ENCODE results near the gene KIAA1549. TPM values are rescaled to one million over a fixed set of nuclear protein-coding genes. Genes with fewer than 3 reads are reported as not detected.

KIAA1549 gene
- total RNA-seq, 1 donor from 2014 or later = 28.4 TPM

DNA sequence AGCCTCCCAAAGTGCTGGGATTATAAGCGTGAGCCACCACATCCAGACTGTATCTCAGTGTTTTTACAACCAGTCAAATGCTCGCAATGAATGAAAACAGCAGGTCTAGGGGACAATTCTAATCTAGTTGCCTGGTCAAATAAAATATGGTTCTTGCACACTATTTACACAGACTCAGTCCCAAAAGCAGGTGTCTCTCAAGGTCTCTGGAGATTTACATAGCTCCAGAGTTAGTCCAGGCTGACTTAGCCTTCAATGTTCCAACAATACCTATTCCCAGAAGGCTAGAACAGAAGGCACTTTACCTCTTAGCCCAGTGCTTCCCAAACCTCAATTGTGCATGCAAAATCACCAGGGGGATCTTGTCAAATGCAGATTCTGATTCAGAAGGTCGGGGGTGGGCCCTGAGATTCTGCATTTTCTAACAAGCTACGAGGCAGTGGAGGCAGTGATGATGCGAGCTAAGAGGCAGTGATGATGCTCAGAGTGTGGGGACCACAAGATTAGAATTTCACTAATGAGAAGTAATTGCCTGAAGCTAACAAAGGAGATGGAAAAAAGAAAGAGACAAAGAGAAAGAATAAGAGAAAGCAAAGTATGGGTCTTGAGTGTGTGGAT lies 6.4 kb downstream of the KIAA1549 start:
- DNase-seq = no peak

DNA sequence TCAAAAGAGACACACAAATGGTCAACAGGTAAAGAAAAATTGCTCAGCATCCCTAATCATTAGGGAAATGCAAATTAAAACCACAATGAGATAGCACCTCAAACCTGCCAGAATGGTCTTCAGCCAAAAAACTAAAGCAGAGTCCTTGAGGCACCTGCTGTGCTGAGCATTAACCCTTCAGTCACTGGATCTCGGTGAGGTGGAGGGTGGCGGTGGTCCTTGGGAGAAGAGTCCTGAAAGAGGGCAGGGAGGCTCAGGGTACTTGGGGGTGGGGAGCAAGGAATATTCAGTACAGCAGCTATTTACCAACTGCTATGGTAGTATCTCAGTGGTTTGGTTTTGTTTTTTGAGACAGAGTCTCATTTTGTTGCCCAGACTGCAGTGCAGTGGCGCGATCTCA lies 7.1 kb downstream of the KIAA1549 start:
- DNase-seq = no peak

DNA sequence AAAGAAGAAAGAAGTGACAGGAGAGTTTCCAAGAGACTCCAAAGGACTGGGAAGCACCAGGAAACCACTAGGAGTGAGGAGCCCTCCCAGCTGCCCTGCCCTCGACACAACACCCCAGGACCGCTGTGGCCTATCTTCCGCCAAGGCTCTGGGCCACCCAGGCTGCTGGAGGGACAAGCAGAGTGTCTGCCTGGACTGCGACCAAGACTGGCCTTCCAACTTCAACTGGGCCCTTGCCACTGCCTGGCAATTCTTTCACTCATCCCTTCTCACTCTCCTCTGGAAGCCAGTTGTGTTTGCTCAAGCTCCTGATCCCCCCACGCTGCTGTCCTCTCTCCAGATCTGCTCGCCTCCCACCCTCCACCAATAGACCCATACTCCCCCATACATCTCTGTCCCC lies 10.2 kb downstream of the KIAA1549 start:
- no peak for DNase-seq

DNA sequence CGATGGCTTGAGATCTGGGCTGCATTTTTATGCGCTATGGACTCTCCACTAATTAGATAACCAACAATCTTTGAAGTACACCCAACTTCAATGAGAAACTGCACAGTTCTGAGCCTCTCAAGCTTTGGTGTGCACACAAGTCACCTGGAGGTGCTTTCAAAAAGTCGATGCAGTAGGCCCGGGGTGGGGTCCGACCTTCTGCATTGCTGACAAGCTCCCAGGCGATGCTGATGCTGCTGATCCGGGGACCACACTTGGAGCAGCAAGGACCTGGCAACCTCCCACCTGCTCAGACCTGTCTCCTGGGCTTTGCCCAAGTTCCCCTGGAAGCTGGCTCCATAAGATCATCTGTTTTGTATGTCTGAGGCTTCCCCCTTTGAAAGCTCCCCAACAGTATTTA lies 10.7 kb downstream of the KIAA1549 start:
- DNase-seq = no peak

DNA sequence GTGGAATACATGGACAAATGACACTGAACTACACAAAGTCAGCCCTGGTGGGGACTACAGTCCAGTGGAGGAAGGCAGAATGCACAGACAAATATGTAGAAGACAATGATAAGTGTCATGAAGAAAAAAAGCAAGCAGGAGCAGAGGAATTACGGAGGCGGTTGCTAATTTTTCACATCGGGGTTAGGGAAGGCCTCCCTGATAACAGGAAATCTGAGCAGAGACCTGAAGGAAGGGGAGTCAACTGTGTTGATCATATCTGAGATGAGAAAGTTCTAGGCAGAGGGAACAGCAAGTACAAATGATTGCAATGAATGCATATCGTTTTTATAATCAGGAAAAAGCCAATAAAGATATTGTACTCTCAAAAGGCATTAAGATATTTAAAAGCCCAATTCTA lies 14.0 kb downstream of the KIAA1549 start:
- DNase-seq = no peak

DNA sequence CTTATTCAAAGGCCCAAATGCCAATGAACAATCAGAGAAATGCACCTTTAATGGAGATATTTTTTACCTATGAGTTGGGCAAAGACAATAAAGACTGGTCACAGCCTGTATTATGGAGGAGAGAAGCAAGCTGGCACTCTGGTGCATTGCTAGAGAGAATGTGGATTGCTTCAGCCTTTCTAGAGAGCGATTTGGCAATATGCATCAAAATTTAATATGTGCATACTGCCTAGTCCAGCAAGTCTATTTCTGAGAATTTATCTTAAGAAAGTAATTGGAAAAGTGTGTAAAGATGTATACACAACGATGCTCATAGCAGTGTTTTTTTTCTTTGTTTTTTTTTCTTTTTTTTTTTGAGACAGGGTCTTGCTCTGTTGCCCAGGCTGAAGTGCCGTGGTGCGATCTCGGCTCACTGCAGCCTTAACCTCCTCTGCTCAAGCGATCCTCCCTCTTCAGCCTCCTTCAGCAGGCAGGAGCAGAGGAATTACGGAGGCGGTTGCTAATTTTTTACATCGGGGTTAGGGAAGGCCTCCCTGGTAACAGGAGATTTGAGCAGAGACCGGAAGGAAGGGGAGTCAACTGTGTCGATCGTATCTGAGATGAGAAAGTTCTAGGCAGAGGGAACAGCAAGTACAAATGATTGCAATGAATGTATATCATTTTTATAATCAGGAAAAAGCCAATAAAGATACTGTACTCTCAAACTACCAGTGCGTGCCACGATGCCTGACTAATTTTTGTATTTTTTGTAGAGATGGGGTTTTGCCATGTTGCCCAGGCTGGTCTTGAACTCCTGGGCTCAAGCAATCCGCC lies 16.4 kb downstream of the KIAA1549 start:
- DNase-seq = no peak

DNA sequence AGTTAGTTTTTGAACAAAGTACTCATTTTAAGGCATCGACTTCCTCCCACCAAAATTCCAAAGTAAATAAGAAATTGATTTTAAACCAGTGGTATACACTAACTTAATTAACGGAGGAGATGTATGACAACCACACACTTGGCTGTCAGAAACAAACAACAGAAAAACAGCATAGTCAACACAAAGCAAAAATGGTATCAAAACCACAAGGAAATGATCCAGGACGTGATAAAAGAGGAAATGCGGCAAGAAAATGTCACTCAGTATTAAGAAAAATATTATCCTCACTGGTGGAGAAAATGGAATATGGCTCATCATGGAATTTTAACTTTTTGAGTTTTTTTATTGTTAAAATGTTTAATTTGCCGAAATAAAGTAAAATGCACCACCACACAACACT lies 17.5 kb downstream of the KIAA1549 start:
- DNase-seq = no peak

DNA sequence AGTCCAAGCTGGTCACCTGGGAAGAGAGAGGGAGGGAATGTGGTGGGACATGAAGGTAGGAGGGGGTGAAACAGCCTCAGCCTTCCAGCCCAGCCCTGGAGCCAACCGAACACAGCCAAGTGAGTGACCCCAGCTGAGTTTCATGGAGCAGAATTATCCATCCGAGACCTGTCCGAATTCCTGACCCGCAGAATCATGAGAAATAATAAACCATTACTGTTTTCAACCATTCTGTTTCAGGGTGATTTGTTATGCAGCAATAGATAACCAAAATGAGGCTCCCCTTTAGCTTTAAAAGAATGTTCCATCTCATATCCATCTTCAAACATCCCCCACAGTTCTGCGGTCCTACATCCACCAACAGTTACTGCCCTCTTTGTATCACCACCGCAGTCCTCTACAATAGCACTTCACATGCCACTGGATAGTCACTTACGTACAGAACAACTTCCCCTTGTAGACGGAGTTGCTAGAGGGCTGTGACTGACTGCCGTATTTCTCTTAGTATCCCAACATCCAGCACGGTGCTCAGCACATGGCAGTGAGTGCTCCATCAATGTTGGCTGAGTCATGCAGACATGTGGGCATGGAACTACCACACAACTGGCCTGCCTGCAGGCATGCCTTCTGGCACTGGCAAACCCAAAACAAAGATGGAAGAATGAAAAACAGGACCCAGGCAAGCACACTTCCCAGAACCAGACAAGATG lies 18.5 kb downstream of the KIAA1549 start:
- DNase-seq = no peak

DNA sequence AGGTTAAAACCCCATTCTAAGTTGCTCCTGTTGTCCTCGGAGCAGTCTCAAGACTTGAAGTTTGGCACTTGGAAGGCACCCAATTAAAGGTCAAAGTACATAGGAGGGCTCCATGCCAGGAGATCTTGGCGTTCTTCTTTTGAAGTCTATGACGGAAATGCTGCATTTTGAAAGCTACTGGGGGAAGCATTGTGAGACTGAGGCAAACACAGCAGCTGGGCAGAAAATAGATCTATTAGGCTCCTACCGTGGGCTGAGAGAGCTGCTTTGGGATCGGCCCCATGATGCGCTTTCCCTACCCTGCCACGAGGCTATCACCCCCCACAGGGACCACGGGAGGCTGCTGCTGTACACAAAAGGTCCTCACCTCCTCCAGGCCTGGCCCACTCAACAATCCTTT lies 20.0 kb downstream of the KIAA1549 start:
- no peak for DNase-seq

DNA sequence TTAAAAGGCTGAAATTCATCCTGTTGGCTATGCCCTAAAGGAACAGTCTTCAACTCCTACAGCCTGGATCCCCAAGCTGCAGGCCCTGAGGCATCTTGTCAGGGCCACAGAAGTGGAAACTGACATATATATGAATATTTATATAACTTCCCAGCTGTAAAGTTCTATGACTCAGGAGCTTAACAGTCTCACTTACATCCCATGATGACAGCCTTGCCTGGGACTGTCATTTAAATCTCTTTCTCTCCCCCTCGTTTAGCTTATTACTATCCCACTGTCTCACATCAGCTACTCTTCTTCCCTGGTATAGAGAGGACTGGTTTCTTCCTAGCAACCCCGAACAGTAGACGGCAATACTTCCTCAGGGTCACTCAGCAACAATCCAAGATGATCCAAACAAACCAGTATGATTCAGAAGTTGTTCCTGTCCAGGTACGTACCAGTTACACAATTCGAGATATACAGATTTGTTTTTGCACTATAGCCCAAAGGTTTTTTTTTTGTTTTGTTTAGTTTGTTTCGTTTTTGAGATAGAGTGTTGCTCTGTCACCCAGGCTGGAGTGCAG lies 22.7 kb downstream of the KIAA1549 start:
- no peak for DNase-seq

DNA sequence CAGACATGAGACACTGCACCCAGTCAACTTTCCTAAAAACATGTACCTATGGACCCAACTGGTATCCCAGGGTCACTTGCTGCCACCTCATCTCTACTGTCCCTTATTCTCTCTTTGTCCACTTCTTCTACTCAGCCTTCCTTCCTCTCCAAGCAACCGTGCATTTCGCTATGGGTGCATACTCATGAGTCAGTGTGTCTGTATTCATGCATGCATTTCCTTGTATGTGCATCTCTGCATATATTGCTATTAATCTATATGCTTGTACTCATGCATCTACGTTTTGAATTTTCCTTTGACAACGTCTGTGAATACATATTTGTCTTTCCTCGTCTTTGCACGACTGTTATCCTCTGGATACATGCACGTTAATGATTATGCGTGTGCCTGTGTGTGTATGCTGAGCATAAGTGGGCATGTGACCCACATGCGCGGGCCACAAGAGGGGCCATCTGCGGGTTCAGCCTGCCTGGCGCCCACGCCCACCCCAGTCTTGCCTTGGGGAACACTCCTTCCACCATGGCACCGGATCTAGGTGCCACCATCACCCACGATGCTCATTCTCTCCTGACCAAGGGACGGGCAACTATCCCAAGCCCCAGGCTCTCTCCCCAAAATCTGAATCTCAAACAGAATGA lies 23.3 kb downstream of the KIAA1549 start:
- DNase-seq = no peak

DNA sequence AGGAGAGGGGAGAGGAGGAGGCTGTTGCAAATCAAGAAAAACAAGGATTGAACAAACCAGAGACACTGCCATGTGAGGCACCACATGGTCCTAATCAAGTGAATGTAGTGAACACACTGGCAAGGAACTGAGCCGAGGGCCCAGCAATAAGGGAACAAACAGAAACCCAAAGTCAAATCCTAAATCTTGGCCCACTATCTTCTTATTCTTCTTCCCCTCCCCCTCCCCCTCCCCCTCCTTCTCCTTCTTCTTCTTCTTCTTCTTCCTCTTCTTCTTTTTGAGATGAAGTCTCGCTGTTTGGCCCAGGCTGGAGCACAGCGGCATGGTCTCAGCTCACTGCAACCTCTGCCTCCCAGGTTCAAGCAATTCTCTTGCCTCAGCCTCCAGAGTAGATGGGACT lies 24.0 kb downstream of the KIAA1549 start:
- DNase-seq = no peak

DNA sequence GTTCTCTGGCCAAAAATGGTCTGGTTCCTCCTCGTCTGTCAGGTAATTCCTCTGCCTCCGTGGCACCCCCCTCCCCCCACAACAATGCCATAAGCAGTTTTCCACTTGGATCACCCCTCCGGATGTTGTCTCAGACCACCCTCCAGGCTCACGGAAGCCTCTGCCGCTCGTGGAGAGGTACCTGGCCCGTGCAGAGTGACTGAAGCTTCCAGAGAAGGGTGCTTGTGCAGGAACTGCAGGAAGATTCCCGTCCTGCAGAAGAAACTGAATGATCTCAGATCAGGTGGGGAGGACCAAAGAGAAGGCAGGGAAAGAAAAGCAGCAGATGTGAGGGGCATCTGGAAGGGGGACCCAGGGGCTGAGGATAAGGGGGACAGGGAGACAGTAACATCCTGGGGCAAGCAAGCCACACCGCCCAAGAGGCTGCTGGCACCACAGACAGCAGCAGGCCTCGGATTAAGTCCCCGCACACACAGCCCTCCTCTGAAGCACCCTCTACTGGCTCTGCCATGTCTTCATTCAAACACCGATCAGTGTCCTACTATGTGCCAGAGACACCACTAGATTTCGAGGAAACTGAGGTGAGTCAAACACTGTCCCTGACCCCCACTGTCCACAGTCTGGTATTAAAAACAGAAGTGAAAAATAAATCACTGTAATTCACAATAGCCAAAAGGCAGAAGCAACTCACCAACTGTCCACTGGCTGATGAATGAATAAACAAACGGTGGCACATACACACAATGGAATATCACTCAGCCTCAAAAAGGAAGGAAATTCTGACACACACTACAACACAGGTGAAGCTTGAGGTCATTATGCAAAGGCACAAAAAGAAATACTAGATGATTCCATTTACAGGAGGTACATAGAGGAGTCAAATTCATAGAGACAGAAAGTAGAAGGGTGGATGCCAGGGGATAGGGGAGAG lies 26.4 kb downstream of the KIAA1549 start:
- DNase-seq = no peak

DNA sequence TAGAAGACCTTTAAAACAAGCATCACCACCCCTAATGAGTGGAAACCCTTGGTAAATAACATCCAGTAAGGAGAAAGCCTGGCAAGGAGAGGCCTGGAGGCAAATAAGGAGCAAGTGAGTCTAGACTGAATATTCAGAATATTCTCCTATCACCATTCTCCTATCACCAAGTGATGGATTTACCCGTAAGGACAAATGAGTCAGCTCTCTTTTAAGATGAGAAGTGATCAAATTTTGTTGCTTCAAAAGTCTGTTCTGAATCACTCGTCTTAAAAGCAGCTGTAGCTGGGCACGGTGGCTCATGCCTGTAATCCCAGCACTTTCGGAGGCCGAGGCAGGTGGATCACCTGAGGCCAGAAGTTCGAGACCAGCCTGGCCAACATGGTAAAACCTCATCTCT lies 28.4 kb downstream of the KIAA1549 start:
- DNase-seq = no peak

DNA sequence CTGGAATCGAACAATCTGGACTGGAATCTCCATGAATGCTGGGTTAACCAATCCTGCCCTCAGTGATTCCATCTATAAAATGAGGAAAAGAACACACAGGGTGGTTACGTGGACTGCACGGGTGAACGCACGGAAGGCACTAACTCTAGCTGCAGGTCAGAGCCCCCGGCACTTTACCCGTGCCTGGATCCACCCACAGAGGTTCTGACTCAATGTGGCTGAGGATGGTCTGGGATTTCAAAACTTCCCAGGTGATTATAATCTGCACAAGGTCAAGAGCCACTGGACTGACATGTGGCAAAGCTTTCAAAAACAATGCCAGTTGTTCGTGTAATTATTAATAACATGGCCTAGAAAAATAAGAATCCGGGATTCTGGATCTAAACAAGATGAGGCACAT lies 29.2 kb downstream of the KIAA1549 start:
- no peak for DNase-seq

DNA sequence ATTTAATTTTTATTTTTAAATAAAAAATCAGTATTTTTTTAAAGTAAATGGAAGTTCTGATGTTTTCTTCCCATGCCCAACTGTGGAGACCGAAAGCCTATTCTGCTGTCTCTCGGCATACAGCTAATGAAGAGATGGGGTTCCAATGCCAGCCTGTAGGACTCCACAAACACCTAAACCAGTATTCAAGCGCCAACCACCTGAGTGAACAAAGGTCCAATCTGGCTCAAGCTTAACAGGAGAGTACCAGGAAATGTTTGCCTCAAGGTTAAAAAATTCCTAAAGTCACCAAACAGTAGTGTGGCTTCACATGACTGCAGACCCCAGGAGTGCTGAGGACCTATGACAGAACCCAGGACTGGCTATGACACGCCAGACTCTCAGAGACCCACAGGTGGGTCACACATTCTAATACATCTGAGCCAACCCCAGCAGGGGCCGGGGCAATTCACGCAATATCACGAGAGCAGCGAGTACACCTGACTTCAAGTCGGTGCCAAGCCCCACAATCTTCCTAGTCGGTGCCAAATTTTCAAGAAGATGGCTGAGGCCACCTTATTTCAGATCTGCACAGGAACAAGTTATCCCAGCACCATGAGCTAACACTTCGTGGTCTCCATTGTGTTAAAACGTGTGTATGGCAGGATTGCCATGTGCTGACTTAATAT lies 31.6 kb downstream of the KIAA1549 start:
- DNase-seq = no peak

DNA sequence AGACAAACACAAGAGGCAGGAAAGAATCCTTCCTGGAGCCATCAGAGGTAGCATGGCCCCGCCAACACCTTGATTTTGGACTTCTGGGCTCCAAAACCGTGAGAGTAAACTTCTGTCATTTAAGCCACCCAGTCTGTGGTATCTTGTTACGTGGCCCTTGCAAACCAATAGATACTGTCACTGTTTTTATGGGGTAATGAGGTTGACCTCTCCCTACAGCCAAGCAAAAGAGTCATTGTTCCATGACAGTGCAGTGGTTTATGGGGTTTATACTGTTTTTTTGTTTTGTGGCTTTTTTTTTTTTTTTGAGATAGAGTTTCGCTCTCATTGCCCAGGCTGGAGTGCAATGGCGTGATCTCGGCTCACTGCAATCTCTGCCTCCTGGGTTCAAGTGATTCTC lies 32.8 kb downstream of the KIAA1549 start:
- no peak for DNase-seq

DNA sequence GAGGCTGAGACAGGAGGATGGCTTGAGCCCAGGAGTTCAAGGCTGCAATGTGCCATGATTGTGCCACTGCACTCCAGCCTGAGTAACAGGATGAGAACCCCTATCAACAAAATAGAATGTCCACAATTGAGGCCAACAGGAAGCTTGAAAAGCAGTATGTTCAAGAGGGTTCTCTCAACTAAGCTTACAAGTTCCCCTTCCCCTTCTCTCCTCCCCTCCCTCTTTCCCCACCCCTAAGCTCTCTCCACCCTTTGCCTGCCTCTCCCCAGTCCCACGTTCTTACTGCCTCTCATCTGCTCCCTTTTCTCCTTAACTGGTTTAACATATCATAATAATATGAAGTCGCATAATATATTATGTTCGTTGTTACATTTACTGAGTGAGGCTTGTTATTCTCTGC lies 35.4 kb downstream of the KIAA1549 start:
- no peak for DNase-seq

DNA sequence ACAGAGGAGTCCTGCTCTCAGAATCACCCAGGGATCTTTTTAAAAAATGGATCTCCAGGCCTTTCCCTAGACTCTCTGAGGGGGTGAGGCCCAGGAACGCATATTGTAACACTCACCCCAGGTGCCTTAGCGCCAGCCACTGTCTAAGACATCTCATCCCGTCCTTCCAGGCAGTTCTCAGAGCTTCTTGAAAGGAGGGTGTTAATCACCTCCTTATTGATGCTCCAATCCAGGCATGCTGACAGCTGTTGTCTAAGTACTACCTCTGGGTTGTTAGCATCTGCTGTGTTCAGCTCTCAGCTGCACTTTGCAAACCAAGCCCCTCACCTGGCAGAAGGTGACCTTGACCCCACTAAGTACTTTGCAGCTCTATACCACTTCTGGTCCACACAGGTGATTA lies 36.0 kb downstream of the KIAA1549 start:
- no peak for DNase-seq

DNA sequence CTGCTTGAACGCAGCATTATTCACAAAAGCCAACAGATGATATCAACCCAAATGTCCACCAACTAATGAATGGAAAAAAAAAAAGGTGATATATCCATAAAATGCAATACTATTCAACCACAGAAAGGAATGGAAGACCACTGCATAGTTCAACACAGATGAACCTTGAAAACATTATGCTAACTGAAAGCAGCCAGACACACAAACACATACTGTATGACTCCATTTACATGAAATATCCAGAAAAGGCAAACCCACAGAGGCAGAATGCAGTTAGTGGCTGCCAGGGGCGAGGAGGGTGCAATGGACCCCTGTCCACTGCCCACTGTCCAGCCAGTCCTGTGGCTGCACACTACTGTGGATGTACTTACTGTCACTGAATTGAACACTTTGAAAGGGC lies 36.6 kb downstream of the KIAA1549 start:
- DNase-seq = no peak

DNA sequence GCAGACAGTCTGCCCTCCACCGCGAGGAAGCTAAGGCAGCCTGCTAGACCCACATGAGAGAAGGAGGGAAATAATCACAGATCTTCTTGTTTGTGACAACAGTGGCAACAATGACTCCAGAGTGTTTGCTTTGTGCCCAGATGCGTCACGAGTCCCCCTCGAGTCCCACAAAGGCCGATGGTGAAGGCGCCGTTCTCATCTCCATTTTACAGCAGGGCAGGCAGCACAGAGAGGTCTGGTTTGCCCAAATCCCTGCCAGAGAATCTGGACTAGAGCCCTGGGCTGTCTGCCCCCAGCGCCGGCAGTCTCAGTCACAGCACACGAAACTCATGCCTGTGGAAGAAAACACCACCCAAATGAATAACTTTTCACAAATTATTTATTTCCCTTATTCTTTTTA lies 38.1 kb downstream of the KIAA1549 start:
- no peak for DNase-seq
